Measurements from ENCODE around the gene SAPCD2. TPM values are rescaled to one million over a fixed set of nuclear protein-coding genes. Genes with fewer than 3 reads are reported as not detected.
A peak's percentile ranks its signal among the peaks of the same experiment; 100 is the strongest.

The SAPCD2 gene
- polyA plus RNA-seq, 3 donors, result 0.03 to 3.1 (median 1.7) TPM

GRCh38 chr9:137046088-137046787 is 24.1 kb downstream of the SAPCD2 start, which contains the start of gene NPDC1:
Gene NPDC1, minus strand, starts transcription at chr9:137046177. Its CDS starts 188 bp downstream, at chr9:137045989.
- Mint-ChIP-seq H3K36me3 (peaks cover 1 to 4% of the 10 kb centered on the region in 2 donors), H3K27me3 (ENCODE audit: low read depth in 3 of 3) (peaks cover 63 to 79% (median 78%) of the 10 kb centered on the region in 3 donors), H3K27ac (peak within 1 kb of the TSS in 1 of 7 donors; percentile 18), H3K4me3 (peak within 1 kb of the TSS; percentile 52 to 85), H3K4me1 (peaks cover 13% of the 10 kb centered on the region), H3K9me3 (peaks cover 0 to 10% (median 2%) of the 10 kb centered on the region in 7 donors)
- Histone ChIP-seq H3K9ac (ENCODE audit: insufficient read depth, low read length, poor library complexity, severe bottlenecking) (no peak within 1 kb of the TSS), H3K36me3 (replicated peaks in 1 of 2; ENCODE audit: control insufficient read depth in 1 of 2, insufficient read depth in 2 of 2, low read length in 2 of 2) (no peaks in the 10 kb centered on the region), H3K4me1 (ENCODE audit: control insufficient read depth in 1 of 2, insufficient read depth in 2 of 2, low read length in 2 of 2) (peaks cover 18 to 30% of the 10 kb centered on the region in 2 donors), H3K27me3 (ENCODE audit: control insufficient read depth in 2 of 2, insufficient read depth in 2 of 2, low read length in 2 of 2) (peaks cover 23 to 74% of the 10 kb centered on the region in 2 donors), H2AFZ (ENCODE audit: insufficient read depth, low read depth, low read length, poor library complexity, severe bottlenecking) (peak within 1 kb of the TSS; percentile 50), H3K9me3 (replicated peaks in 1 of 2; ENCODE audit: control insufficient read depth in 1 of 2, insufficient read depth in 1 of 2, low read length in 2 of 2) (peaks cover 0 to 13% of the 10 kb centered on the region in 2 donors), H3K27ac (ENCODE audit: low read depth in 1 of 2, low read length in 2 of 2) (no peak within 1 kb of the TSS), H3K79me2 (ENCODE audit: insufficient read depth, low read length) (no peaks in the 10 kb centered on the region), H4K20me1 (ENCODE audit: insufficient read depth, low read length) (peaks cover 10% of the 10 kb centered on the region), H3K4me2 (replicated peaks; ENCODE audit: extremely low read depth, low read length, poor library complexity, severe bottlenecking) (peak within 1 kb of the TSS; percentile 76), H3K4me3 (replicated peaks in 1 of 3; ENCODE audit: low read depth in 2 of 3, low read length in 3 of 3) (peak within 1 kb of the TSS; percentile 2 to 66 (median 7))
- intact Hi-C loops (cut with micrococcal nuclease), result no loop called here
- WGBS (ENCODE audit: insufficient coverage), result under 1% methylated on average over 56 of the region's 57 CpGs
- DNase-seq, result peak; percentile 56 to 68 (median 65)
- peak; percentile 99 for TF ChIP-seq CTCF (IDR thresholded peaks at IDR 0.05)

GRCh38 chr9:137045294-137046087 is 24.9 kb downstream of the SAPCD2 start:
- H3K9ac ChIP-seq (ENCODE audit: insufficient read depth, low read length, poor library complexity, severe bottlenecking), result no peak overlapping the region
- no peaks in the 10 kb centered on the region for H3K36me3 ChIP-seq (replicated peaks in 1 of 2; ENCODE audit: control insufficient read depth in 1 of 2, insufficient read depth in 2 of 2, low read length in 2 of 2)
- peaks cover 18 to 30% of the 10 kb centered on the region in 2 donors for H3K4me1 ChIP-seq (ENCODE audit: control insufficient read depth in 1 of 2, insufficient read depth in 2 of 2, low read length in 2 of 2)
- H3K27ac ChIP-seq (ENCODE audit: low read depth in 1 of 2, low read length in 2 of 2), result no peak overlapping the region
- H3K4me3 ChIP-seq (replicated peaks in 1 of 3; ENCODE audit: low read depth in 2 of 3, low read length in 3 of 3), result peak overlapping the region in 2 of 3 experiments; percentile 7 to 66
- intact Hi-C loops (cut with micrococcal nuclease), result no loop called here
- WGBS (ENCODE audit: insufficient coverage), result 2% methylated on average over 96 of the region's 96 CpGs
- Mint-ChIP-seq H3K9me3 (peaks cover 0 to 10% (median 2%) of the 10 kb centered on the region in 7 donors), H3K27ac (no peak overlapping the region), H3K4me1 (peaks cover 13% of the 10 kb centered on the region), H3K36me3 (peaks cover 1 to 4% of the 10 kb centered on the region in 2 donors), H3K4me3 (peak overlapping the region; percentile 52 to 85), H3K27me3 (ENCODE audit: low read depth in 3 of 3) (peaks cover 61 to 74% (median 72%) of the 10 kb centered on the region in 3 donors)
- H4K20me1 ChIP-seq (ENCODE audit: insufficient read depth, low read length), result peaks cover 10% of the 10 kb centered on the region
- TF ChIP-seq CTCF (IDR thresholded peaks at IDR 0.05), result no peak
- peaks cover 0 to 13% of the 10 kb centered on the region in 2 donors for H3K9me3 ChIP-seq (replicated peaks in 1 of 2; ENCODE audit: control insufficient read depth in 1 of 2, insufficient read depth in 1 of 2, low read length in 2 of 2)
- peak overlapping the region; percentile 50 for H2AFZ ChIP-seq (ENCODE audit: insufficient read depth, low read depth, low read length, poor library complexity, severe bottlenecking)
- no peaks in the 10 kb centered on the region for H3K79me2 ChIP-seq (ENCODE audit: insufficient read depth, low read length)
- no peak for DNase-seq
- H3K27me3 ChIP-seq (ENCODE audit: control insufficient read depth in 2 of 2, insufficient read depth in 2 of 2, low read length in 2 of 2), result peaks cover 23 to 69% of the 10 kb centered on the region in 2 donors
- peak overlapping the region; percentile 76 for H3K4me2 ChIP-seq (replicated peaks; ENCODE audit: extremely low read depth, low read length, poor library complexity, severe bottlenecking)

Measured in CD14-positive monocyte (primary cell).